ENCODE data around the gene LRP3. TPM values are rescaled to one million over a fixed set of nuclear protein-coding genes. Genes with fewer than 3 reads are reported as not detected.
"Not testable (repeated sequence)": the region's sequence is repeated elsewhere in the genome, so short reads cannot be mapped to it uniquely, and the experiment has no call there.

LRP3 gene
- total and polyA plus RNA-seq, 2 donors (not counting 1 experiment from before 2014, with no cell fraction given): 4.0 to 24.4 TPM

GRCh38 chr19:33221638-33222037 lies 27.5 kb downstream of the LRP3 start:
- Histone ChIP-seq H3K9me3 (ENCODE audit: control insufficient read depth, insufficient read depth, low read depth, low read length) (no peaks in the 10 kb centered on the region), H3K9ac (ENCODE audit: insufficient read depth, low read length) (no peak overlapping the region), H4K20me1 (ENCODE audit: control insufficient read depth, extremely low read depth, insufficient read depth, low read length) (no peaks in the 10 kb centered on the region), H3K27me3 (ENCODE audit: control insufficient read depth, insufficient read depth, low read length) (peaks cover 26% of the 10 kb centered on the region), H3K79me2 (ENCODE audit: control insufficient read depth, insufficient read depth, low read length) (no peaks in the 10 kb centered on the region), H2AFZ (ENCODE audit: low read length) (no peak overlapping the region), H3K4me2 (ENCODE audit: extremely low read depth, insufficient read depth, low read length) (no peak overlapping the region), H3K4me1 (ENCODE audit: control insufficient read depth, extremely low read depth, insufficient read depth, low read length) (no peaks in the 10 kb centered on the region), H3K36me3 (ENCODE audit: control insufficient read depth, insufficient read depth, low read length) (no peaks in the 10 kb centered on the region), H3K27ac (ENCODE audit: insufficient read depth, low read length) (no peak overlapping the region), H3K4me3 (replicated peaks in 1 of 4; ENCODE audit: control extremely low read depth in 1 of 4, insufficient read depth in 1 of 4, low read depth in 3 of 4, low read length in 4 of 4) (no peak overlapping the region)
- no peak for TF ChIP-seq EZH2 (IDR thresholded peaks at IDR 0.05; ENCODE audit: low read length, missing control alignments)
- TF ChIP-seq, protein P1, sequence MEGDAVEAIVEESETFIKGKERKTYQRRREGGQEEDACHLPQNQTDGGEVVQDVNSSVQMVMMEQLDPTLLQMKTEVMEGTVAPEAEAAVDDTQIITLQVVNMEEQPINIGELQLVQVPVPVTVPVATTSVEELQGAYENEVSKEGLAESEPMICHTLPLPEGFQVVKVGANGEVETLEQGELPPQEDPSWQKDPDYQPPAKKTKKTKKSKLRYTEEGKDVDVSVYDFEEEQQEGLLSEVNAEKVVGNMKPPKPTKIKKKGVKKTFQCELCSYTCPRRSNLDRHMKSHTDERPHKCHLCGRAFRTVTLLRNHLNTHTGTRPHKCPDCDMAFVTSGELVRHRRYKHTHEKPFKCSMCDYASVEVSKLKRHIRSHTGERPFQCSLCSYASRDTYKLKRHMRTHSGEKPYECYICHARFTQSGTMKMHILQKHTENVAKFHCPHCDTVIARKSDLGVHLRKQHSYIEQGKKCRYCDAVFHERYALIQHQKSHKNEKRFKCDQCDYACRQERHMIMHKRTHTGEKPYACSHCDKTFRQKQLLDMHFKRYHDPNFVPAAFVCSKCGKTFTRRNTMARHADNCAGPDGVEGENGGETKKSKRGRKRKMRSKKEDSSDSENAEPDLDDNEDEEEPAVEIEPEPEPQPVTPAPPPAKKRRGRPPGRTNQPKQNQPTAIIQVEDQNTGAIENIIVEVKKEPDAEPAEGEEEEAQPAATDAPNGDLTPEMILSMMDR (conservative IDR thresholded peaks at IDR 0.05 in 1 of 2, IDR thresholded peaks at IDR 0.05 in 1 of 2; ENCODE audit: low read depth in 1 of 2, low read length in 2 of 2): no peak
- peak in 1 of 2 donors; percentile 32 for DNase-seq (ENCODE audit: low read depth in 2 of 2)

DNA sequence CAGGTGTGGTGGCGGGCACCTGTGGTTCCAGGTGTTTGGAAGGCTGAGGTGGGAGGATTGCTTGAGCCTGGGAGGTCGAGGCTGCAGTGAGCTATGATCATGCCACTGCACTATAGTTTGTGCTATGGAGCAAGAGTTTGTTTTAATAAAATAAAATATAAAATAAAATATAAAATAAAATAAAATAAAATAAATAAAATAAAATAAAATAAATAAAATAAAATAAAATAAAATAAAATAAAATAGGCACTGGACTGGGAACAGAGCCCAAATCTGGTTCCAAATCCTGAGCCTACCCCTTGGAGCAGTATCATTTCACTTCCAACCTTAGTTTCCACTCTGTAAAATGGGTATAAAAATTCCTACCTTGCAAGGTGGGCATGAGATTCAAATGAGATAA lies 28.1 kb downstream of the LRP3 start:
- H3K4me3 ChIP-seq (replicated peaks in 1 of 4; ENCODE audit: control extremely low read depth in 1 of 4, insufficient read depth in 1 of 4, low read depth in 3 of 4, low read length in 4 of 4); H3K4me2 ChIP-seq (ENCODE audit: extremely low read depth, insufficient read depth, low read length); H3K9ac ChIP-seq (ENCODE audit: insufficient read depth, low read length); H3K9me3 ChIP-seq (ENCODE audit: control insufficient read depth, insufficient read depth, low read depth, low read length); H3K36me3 ChIP-seq (ENCODE audit: control insufficient read depth, insufficient read depth, low read length); H2AFZ ChIP-seq (ENCODE audit: low read length); H3K27ac ChIP-seq (ENCODE audit: insufficient read depth, low read length); DNase-seq (ENCODE audit: low read depth in 2 of 2); H3K4me1 ChIP-seq (ENCODE audit: control insufficient read depth, extremely low read depth, insufficient read depth, low read length); H3K79me2 ChIP-seq (ENCODE audit: control insufficient read depth, insufficient read depth, low read length); H4K20me1 ChIP-seq (ENCODE audit: control insufficient read depth, extremely low read depth, insufficient read depth, low read length): not testable (repeated sequence)
- H3K27me3 ChIP-seq (ENCODE audit: control insufficient read depth, insufficient read depth, low read length): peaks cover 31% of the 10 kb centered on the region

DNA sequence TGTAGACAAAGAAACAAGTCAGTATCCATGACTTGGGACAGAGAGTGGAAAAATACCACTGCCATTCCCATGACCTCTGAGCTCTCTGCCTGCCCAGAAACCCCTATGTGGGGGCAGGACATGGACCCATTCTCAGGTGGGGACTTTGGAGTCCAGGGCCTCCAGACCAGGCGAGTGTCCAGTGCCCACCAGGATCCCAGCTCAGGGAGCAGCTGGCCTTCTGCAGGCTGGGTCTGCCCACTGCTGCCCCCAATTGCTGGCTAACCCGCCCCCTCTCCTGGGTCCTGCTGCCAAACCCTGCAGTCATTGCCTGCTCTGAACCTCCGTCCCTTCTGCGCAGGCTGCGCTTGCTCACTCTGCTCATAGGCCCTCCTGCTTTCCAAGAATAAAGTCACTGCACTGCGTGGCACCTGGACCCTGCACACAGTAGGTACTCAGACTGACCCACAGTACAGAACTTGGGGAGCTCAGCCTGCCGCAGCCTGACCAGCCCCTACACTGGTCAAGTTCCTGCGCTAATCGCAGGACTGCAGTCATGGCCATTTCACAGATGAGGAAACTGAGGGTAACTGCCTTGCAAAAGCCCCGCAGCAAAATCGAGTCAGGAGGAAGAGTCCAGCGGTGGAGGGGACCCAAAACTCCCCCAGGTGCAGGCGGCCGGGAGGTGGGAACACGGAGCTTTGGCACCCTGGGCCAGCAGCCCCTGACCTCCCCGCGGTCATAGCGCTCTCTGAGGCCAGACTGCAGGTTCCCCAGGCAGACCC lies 30.7 kb downstream of the LRP3 start:
- H3K27ac ChIP-seq (ENCODE audit: insufficient read depth, low read length): no peak overlapping the region
- no peaks in the 10 kb centered on the region for H4K20me1 ChIP-seq (ENCODE audit: control insufficient read depth, extremely low read depth, insufficient read depth, low read length)
- no peaks in the 10 kb centered on the region for H3K79me2 ChIP-seq (ENCODE audit: control insufficient read depth, insufficient read depth, low read length)
- no peaks in the 10 kb centered on the region for H3K4me1 ChIP-seq (ENCODE audit: control insufficient read depth, extremely low read depth, insufficient read depth, low read length)
- H3K4me3 ChIP-seq (replicated peaks in 1 of 4; ENCODE audit: control extremely low read depth in 1 of 4, insufficient read depth in 1 of 4, low read depth in 3 of 4, low read length in 4 of 4): no peak overlapping the region
- no peaks in the 10 kb centered on the region for H3K36me3 ChIP-seq (ENCODE audit: control insufficient read depth, insufficient read depth, low read length)
- peaks cover 34% of the 10 kb centered on the region for H3K27me3 ChIP-seq (ENCODE audit: control insufficient read depth, insufficient read depth, low read length)
- H3K9me3 ChIP-seq (ENCODE audit: control insufficient read depth, insufficient read depth, low read depth, low read length): no peaks in the 10 kb centered on the region
- H2AFZ ChIP-seq (ENCODE audit: low read length): no peak overlapping the region
- no peak for DNase-seq (ENCODE audit: low read depth in 2 of 2)
- TF ChIP-seq EZH2 (IDR thresholded peaks at IDR 0.05; ENCODE audit: low read length, missing control alignments): peak; percentile 92
- TF ChIP-seq, protein P1 (conservative IDR thresholded peaks at IDR 0.05 in 1 of 2, IDR thresholded peaks at IDR 0.05 in 1 of 2; ENCODE audit: low read depth in 1 of 2, low read length in 2 of 2): no peak
- H3K9ac ChIP-seq (ENCODE audit: insufficient read depth, low read length): no peak overlapping the region
- no peak overlapping the region for H3K4me2 ChIP-seq (ENCODE audit: extremely low read depth, insufficient read depth, low read length)

Measured in fibroblast of lung (primary cell).